Prostate gland (tissue), 2 donors: ENCODE data around the gene MYO16.

Experiments
- CTCF ChIP-seq, 4 experiments: fragments of 200-600 bp in 2 of 4; fragments of 450-650 bp in 2 of 4; sonication (generic) in 2 of 4; IDR thresholded peaks; 1 replicate in 3 of 4; 2 replicates in 1 of 4; pipeline ENCODE4 v1.5.1; 2016 to 2019; ENCODE audit warnings: antibody characterized with exemption in 4 of 4, mild to moderate bottlenecking in 2 of 4, moderate library complexity in 2 of 4
- POLR2A ChIP-seq: fragments of 450-650 bp; IDR thresholded peaks from one replicate; pipeline ENCODE4 v1.6.1; 2016; ENCODE audit warnings: antibody characterized with exemption, mild to moderate bottlenecking
- POLR2AphosphoS5 ChIP-seq: sonication (generic); formaldehyde crosslinking; IDR thresholded peaks from one replicate; pipeline ENCODE4 v1.6.1; 2017; ENCODE audit warnings: antibody characterized with exemption

- TF ChIP-seq CTCF (IDR thresholded peaks at IDR 0.05) (peak; percentile 36 to 79 (median 66)), POLR2A (no peak), POLR2AphosphoS5 (peak; percentile 50)
Observed at GRCh38 chr13:109145631-109146030, 516.2 kb downstream of the MYO16 start.
